ENCODE results near the gene PARD3.

The PARD3 gene

DNA sequence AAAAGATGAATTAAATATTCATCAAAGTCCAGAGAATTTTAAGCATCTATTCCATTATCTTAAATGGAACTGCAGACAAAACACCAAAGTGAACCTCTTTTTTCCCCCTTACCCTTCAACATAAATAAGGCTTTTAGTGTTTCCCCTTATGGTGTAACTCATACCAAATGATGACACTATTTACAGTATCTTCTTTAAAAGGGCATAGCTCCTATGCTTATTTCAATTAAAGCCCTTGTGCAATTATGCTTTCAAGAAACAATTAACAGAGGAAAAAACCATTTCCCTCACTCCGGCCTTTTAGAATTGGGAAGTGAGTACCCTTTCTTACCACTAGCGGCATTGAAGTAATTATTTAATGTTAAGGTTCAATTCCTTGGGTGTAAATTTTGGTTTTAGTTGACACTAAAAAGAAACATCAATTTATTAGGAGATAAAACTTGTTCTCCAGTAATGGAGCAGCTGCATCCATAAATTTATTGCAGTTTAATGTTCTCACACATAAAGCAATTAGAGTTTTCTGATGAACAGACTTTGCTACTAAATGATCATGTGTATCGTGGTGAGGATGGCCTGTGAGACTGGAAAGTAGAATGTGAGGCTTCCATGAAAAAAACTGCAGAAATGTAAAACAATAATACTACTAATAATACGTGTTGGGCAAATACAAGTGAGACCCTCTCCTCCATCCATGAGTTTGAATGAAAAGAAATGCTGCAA lies 661.3 kb downstream of the PARD3 start:
- DNase-seq (ENCODE audit: low spot score) = no peak

GRCh38 chr10:34152434-34152833 lies 662.7 kb downstream of the PARD3 start:
- DNase-seq (ENCODE audit: low spot score) = no peak

GRCh38 chr10:34151931-34152330 lies 663.2 kb downstream of the PARD3 start:
- DNase-seq (ENCODE audit: low spot score) = no peak

DNA sequence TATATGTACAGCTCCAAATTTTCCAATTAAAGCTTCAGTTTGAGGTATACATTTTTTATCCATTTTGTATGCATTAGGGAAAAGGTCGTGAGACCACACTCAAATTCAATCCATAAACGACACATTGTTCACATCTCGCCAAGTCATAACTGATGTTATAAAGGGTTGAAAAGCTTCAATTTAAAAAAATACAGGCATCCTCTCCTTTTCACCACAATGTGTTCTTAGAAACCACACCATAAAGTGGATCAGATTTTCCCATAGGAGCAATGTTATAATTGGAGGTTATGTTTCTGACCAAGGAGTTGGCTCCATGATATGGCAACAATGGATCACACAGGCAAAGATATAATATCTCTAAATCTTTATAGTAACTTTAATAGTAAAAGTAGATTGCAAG lies 663.6 kb downstream of the PARD3 start:
- DNase-seq (ENCODE audit: low spot score) = no peak

DNA sequence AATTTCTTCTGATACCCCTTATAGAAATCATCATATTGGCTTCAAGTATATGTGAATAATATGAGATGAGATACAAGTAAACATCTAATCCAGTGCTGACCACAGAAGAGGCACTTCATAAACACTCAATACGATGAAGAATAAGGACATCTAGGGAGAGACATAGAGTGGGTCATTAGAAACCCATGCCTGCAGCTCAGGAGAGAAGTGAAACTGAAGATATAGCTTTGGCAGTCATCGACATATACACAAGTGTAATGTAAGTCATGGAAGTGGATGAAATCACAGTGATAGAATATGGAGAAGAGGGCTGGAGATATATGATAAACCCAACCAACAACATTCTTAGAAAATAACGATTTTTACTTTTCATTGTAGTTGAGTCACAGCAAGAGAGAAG lies 665.0 kb downstream of the PARD3 start:
- DNase-seq (ENCODE audit: low spot score) = no peak

DNA sequence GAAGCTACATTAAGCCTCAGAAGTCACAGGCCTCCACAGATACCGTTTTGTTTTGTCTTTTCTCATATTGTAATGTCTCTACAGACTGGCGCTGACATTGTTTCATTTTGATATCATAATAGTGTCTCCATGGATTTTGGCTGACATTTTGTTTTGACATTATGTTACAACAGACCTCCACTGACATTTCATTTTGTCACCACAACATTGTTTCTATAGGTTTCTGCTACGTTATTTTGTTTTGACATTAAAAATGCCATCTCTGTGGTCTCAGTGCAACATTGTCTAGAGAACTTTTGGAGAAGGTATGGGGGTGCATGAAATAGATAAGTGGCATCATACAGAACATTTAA lies 666.8 kb downstream of the PARD3 start:
- DNase-seq (ENCODE audit: low spot score) = no peak

- DNase-seq (ENCODE audit: low spot score) = no peak
Observed at GRCh38 chr10:34147641-34148304, 667.3 kb downstream of the PARD3 start.

GRCh38 chr10:34145715-34146114 lies 669.4 kb downstream of the PARD3 start:
- DNase-seq (ENCODE audit: low spot score) = no peak

- no peak for DNase-seq (ENCODE audit: low spot score)
Observed at GRCh38 chr10:34143466-34143865, 671.6 kb downstream of the PARD3 start.

DNA sequence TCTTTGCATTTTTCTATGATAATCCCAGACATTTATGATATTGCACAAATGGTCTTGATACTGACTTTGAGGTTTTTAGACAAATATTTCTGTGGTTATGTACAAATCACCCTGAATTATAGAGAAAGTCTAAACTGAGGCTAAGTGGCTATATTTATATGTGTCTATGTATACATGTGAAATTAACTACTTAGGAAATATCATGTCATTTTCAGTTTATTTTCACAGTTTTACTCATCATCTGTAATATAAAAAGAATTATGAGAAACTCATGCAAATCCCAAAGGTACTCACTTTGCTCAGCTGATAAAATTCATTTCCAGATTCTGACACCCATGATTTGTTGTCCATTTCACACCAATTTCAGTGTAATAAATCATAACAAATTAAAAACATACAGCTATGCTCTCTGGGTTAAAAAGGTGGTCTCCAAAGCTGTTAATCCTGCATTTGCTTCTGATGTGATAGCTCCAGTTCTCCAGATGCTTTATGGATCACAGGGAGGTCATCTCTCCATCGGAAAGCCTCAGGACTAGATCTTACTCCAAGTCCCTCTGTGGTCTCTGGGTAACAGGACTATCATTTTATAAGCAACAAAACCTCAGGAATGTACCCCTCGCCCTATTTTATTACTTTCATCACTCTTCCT lies 673.9 kb downstream of the PARD3 start:
- DNase-seq (ENCODE audit: low spot score) = no peak

DNA sequence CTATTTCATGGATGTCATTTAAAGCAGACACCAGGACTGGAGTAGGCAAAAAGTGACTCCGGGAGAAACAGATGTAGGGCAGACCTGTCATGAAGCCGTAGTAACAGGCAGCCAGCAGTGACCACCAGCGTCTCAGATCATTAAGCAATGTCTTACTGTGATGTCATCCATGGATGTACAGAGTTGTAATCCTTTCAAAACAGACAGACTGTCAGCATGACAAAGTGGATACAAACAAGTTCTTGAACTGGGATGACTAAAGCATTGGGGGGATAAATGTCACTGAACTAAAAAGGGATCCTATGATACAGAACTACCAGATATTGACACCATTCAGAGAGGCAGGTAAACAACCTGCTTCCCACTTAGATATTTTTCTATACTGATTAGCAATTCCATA lies 675.5 kb downstream of the PARD3 start:
- DNase-seq (ENCODE audit: low spot score) = no peak

DNA sequence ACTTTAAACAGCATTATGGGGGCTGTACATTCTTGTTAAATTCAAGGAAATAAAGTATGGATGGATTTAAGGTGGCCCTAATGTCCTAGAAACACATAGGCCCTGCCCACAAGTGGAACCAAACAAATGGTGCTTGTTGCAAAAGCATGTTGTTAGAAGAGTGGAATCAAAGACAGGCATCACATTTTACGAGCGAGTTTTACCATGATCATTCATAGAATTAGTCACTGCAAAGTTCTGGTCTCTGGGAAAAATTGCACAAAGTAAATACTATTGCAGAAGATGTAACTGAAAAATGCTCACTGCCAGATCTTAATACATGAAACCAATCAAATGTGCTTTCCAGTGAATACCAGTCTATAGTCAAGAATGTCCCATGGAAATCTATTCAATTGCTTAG lies 677.1 kb downstream of the PARD3 start:
- no peak for DNase-seq (ENCODE audit: low spot score)

GRCh38 chr10:34137201-34137600 lies 677.9 kb downstream of the PARD3 start:
- no peak for DNase-seq (ENCODE audit: low spot score)

DNA sequence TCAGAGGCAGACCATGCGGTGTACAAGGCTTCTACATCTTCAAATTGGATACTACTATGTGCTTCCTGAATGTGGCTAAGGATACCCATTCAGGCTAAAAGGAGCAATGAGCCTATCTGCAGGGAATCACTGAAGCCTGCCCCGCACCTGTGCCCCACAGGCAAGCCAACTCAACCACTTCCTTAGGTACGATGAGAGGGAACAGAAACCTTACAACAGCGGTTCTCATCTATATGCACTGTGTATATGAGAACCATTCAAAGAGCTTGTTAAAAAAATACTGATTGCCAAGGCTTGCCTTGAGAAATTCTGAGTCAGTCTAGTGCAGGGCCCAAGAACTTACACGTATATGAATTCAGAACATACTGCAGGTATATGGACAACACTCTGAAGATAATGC lies 679.6 kb downstream of the PARD3 start:
- no peak for DNase-seq (ENCODE audit: low spot score)

- DNase-seq (ENCODE audit: low spot score) = no peak
Observed at GRCh38 chr10:34134602-34135001, 680.5 kb downstream of the PARD3 start.

DNA sequence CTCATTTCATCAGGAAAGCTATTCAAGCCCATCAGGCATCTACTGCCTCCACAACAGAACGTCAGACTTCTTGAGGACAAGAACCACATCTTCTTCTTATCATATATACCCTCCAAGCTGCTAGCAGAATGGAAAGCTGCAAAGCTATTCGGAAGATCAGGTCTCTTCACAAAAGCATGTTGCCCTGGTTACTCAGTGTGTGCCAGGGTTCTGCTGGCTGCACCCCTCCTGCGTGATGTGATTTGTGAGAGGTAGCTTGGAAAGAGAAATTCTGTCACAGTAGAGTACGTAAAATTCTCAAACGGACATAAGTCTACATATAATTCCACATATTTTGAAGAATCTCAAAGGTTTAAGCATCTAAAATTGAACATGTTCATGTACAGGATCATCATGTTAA lies 681.7 kb downstream of the PARD3 start:
- no peak for DNase-seq (ENCODE audit: low spot score)

- no peak for DNase-seq (ENCODE audit: low spot score)
Observed at GRCh38 chr10:34131152-34131551, 683.9 kb downstream of the PARD3 start.

GRCh38 chr10:34127676-34128075 lies 687.4 kb downstream of the PARD3 start:
- DNase-seq (ENCODE audit: low spot score) = no peak

- DNase-seq (ENCODE audit: low spot score) = no peak
Observed at GRCh38 chr10:34126371-34127151, 688.5 kb downstream of the PARD3 start.

DNA sequence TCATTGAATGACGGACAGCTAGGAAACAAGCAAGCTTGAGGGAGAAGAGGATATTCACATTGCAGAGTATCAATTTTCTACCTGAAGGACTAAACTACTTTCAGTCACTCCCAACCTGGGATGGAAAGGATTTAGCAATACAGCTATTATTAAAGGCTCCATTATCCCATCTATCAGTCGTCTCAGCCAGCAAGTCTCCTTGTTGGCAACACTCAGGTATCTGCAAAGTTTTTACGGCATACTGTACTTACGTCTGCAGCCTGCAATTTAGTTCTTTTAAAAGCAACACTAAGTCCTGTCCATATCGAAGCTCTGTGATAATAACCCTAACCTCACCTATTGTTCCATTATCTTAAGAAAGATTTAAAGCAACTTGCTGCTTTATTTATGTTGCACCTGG lies 689.4 kb downstream of the PARD3 start:
- no peak for DNase-seq (ENCODE audit: low spot score)

- DNase-seq (ENCODE audit: low spot score) = no peak
Observed at GRCh38 chr10:34124522-34125035, 690.5 kb downstream of the PARD3 start.

Measured in globus pallidus (tissue), 1 donor.